Left colon (tissue), 2 donors: ENCODE data around the gene ZNF567. TPM values are rescaled to one million over a fixed set of nuclear protein-coding genes. Genes with fewer than 3 reads are reported as not detected.
"Not testable (repeated sequence)": the region's sequence is repeated elsewhere in the genome, so short reads cannot be mapped to it uniquely, and the experiment has no call there.

ENCODE experiments used
- ATAC-seq: fragments of 200-7000 bp; cut with Tn5 transposase; one replicate; pipeline ENCODE4 v1.9.1; 2020; ENCODE audit warnings: mild to moderate bottlenecking, moderate library complexity
- DNase-seq, 2 donors: peaks; one replicate each; pipeline ENCODE4 v3.0.0-alpha.2; 2020
- intact Hi-C, 2 donors: fragments of 100-400 bp; cut with DNase I in 1 of 2; cut with micrococcal nuclease in 1 of 2; formaldehyde crosslinking; loops; one replicate each; pipeline versions ENCODE4 v1.11.2 to v1.14.0; 2022; cut with DNase I, micrococcal nuclease
- total RNA-seq, 2 donors: library from RNA; stranded (reverse); fragmentation: NEBNext Ultra II Directional; extraction: Animal tissue kit (Norgen Biotek cat#: 25700); gene quantifications; one replicate each; pipeline ENCODE4 v1.2.1, GENCODE V29; 2021
- donor health status: DM: no; HTN: no; CAD: no.
- donor health status: DM: yes; HTN: yes; CAD: no.

Gene ZNF567
- total RNA-seq, 2 donors from 2014 or later, result 3.8 to 4.7 TPM

DNA sequence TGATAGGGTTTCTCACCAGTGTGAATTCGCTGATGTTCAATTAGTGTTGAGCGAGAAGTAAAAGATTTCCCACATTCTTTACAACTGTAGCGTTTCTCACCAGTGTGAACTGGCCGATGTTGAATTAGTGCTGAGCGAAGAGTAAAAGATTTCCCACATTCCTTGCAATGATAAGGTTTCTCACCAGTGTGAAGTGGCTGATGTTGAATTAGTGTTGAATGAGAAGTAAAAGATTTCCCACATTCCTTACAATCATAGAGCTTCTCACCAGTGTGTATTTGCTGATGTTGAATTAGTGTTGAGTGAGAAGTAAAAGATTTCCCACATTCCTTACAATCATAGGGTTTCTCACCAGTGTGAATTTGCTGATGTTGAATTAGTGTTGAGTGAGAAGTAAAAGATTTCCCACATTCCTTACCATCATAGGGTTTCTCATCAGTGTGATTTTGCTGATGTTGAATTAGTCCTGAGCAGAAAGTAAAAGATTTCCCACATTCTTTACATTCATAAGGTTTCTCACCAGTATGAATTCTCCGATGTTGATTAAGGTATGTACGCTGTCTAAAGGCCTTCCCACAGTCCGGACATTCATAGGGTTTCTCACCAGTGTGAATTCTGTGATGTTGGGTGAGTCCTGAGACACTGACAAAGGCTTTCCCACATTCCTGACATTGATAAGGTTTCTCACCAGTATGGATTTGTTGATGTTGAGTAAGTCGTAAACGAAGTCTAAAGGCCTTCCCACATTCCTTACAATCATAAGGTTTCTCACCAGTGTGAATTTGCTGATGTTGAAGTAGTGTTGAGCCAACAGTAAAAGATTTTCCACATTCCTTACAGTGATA is 61.2 kb downstream of the ZNF567 start:
- intact Hi-C loops, result no loop called here
- DNase-seq (no peak), ATAC-seq (no peak)

DNA sequence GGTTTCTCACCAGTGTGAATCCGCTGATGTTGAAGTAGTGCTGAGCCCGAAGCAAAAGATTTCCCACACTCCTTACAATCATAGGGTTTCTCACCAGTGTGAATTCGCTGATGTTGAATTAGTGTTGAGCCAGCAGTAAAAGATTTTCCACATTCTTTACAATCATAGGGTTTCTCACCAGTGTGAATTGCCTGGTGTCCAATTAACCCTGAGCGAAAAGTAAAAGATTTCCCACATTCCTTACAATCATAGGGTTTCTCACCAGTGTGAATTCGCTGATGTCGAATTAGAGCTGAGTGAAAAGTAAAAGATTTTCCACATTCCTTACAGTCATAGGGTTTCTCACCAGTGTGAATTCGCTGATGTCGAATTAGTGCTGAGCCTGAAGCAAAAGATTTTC is 62.2 kb downstream of the ZNF567 start:
- ATAC-seq, DNase-seq, intact Hi-C loops: not testable (repeated sequence)

DNA sequence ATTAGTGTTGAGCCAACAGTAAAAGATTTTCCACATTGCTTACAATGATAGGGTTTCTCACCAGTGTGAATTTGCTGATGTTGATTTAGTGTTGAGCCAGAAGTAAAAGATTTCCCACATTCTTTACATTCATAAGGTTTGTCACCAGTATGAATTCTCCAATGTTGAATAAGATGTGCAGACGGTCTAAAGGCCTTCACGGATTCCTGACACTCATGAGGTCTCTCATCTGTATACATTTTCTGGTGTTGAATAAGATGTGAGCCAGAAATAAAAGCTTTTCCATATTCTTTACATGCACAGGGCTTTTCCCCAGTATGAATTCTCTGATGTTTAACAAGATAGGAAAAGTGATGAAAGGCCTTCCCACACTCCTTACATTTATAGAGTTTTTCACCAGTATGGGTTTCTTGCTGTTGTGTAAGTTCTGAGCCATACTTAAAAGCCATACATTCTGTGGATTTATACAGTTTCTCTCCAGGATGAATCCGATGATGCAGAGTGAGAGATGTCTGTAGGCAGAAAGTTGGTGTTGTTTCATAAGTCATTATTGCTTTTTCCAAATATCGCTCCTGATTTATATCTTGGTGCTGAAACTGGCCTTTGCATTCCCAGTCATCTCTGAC is 62.8 kb downstream of the ZNF567 start:
- intact Hi-C loops, result no loop called here
- DNase-seq (no peak), ATAC-seq (no peak)

Other genes with a start within 250 kb of the ZNF567 start
- gene ZNF566, start 198.1 kb upstream of the ZNF567 start, total RNA-seq, result 1 to 10 TPM; 5.7 to 6.8 TPM
- 1 to 10 TPM; 6.6 to 7.2 TPM for gene ZNF260, start 159.3 kb upstream of the ZNF567 start, total RNA-seq
- gene ZNF529, start 114.3 kb upstream of the ZNF567 start, total RNA-seq, result 1 to 10 TPM; 4.8 to 4.9 TPM
- 1 to 10 TPM in 1 of 2 donors, under 1 TPM in 1; 0.49 to 1.5 TPM for gene ZNF382, start 82.3 kb upstream of the ZNF567 start, total RNA-seq
- 1 to 10 TPM; 3.5 to 4.2 TPM for gene ZNF461, start 20.8 kb upstream of the ZNF567 start, total RNA-seq
- 1 to 10 TPM; 1.2 to 1.3 TPM for gene ZNF850, start 85.2 kb downstream of the ZNF567 start, total RNA-seq
- gene ZNF790, start 150.8 kb downstream of the ZNF567 start, total RNA-seq, result 1 to 10 TPM; 3.3 to 5.2 TPM
- gene ZNF345, start 163.3 kb downstream of the ZNF567 start, total RNA-seq, result 1 to 10 TPM; 2.8 to 3.6 TPM
- 1 to 10 TPM in 1 of 2 donors, under 1 TPM in 1; 0.73 to 1.3 TPM for gene ZNF829, start 228.7 kb downstream of the ZNF567 start, total RNA-seq
- gene ZNF568, start 228.7 kb downstream of the ZNF567 start, total RNA-seq, result 1 to 10 TPM; 2.5 to 4.0 TPM